ENCODE measurements around the gene RIIAD1.

DNA sequence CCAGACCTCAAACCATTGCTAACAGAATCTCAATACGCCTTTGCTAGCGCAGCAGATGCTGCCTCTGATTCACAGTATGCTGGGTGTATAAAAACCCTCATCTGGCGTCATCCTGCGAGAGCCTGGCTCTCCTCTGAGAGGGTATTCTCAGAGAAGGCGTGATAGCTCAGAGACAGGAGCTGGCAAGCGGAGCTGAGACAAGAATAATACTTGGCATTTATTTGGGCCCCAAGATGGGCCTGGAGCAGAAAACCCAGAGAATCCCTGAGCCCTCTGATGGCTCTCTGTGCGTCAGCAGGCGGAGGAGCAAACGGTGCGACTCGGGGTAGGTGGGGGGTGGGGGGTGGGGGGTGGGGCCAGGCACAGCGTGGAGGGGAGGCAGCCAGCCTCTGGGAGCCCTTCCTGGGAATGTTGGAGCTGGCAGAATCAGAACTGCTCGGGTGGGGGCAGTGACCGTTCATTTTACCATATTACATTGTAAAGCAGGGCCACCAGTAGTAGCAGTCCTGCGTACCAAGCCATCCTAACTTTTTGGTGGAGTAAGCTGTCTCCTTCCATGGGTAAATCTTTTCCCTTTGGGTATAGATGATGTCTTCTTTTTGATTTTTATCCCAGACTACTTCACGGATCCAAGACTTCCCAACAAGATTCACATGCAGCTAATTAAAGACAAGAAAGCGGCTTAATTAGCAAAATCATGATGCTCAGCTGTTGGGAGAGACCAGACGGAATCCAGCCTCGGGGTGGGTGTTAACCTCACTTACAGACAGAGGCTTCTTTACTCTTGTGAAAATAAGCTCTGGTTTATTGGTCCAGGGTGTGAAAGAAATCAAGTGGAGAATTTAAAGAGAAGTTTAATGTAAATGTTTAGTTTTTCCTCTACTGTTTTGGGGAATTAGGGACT lies 7.1 kb downstream of the RIIAD1 start:
- TF ChIP-seq, protein P1, sequence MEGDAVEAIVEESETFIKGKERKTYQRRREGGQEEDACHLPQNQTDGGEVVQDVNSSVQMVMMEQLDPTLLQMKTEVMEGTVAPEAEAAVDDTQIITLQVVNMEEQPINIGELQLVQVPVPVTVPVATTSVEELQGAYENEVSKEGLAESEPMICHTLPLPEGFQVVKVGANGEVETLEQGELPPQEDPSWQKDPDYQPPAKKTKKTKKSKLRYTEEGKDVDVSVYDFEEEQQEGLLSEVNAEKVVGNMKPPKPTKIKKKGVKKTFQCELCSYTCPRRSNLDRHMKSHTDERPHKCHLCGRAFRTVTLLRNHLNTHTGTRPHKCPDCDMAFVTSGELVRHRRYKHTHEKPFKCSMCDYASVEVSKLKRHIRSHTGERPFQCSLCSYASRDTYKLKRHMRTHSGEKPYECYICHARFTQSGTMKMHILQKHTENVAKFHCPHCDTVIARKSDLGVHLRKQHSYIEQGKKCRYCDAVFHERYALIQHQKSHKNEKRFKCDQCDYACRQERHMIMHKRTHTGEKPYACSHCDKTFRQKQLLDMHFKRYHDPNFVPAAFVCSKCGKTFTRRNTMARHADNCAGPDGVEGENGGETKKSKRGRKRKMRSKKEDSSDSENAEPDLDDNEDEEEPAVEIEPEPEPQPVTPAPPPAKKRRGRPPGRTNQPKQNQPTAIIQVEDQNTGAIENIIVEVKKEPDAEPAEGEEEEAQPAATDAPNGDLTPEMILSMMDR (IDR thresholded peaks at IDR 0.05): no peak
- TF ChIP-seq NFYB (CRISPR knock-in tag; conservative IDR thresholded peaks at IDR 0.05; ENCODE audit: low read depth) (no peak), NR1H2 (CRISPR knock-in tag; IDR thresholded peaks at IDR 0.05) (no peak), IRF2 (CRISPR knock-in tag; IDR thresholded peaks at IDR 0.05; ENCODE audit: borderline replicate concordance, low read depth) (no peak), USF1 (CRISPR knock-in tag; IDR thresholded peaks at IDR 0.05) (no peak), OVOL2 (CRISPR knock-in tag; IDR thresholded peaks at IDR 0.05; ENCODE audit: borderline replicate concordance) (no peak)
- TF ChIP-seq, protein P2, sequence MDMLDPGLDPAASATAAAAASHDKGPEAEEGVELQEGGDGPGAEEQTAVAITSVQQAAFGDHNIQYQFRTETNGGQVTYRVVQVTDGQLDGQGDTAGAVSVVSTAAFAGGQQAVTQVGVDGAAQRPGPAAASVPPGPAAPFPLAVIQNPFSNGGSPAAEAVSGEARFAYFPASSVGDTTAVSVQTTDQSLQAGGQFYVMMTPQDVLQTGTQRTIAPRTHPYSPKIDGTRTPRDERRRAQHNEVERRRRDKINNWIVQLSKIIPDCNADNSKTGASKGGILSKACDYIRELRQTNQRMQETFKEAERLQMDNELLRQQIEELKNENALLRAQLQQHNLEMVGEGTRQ (CRISPR knock-in tag; IDR thresholded peaks at IDR 0.05): no peak
- TF ChIP-seq, protein P3, sequence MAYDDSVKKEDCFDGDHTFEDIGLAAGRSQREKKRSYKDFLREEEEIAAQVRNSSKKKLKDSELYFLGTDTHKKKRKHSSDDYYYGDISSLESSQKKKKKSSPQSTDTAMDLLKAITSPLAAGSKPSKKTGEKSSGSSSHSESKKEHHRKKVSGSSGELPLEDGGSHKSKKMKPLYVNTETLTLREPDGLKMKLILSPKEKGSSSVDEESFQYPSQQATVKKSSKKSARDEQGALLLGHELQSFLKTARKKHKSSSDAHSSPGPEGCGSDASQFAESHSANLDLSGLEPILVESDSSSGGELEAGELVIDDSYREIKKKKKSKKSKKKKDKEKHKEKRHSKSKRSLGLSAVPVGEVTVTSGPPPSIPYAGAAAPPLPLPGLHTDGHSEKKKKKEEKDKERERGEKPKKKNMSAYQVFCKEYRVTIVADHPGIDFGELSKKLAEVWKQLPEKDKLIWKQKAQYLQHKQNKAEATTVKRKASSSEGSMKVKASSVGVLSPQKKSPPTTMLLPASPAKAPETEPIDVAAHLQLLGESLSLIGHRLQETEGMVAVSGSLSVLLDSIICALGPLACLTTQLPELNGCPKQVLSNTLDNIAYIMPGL (CRISPR knock-in tag; IDR thresholded peaks at IDR 0.05): no peak
